DOHH2 (cell line): Measurements from ENCODE around the gene C1orf87.

Experiments used
- H3F3A ChIP-seq: fragments of 200-600 bp; sonication (generic), shearing (Covaris generic); 2 replicates; pipeline ENCODE4 v1.6.0; 2016; ENCODE audit warnings: antibody characterized with exemption, mild to moderate bottlenecking; ENCODE audit not compliant: control insufficient read depth, insufficient read depth
- H3K27ac ChIP-seq: fragments of 200-600 bp; sonication (generic); 2 replicates; pipeline ENCODE4 v1.5.1; 2014; ENCODE audit warnings: low read depth, mild to moderate bottlenecking, low read length, moderate library complexity
- H3K27me3 ChIP-seq: fragments of 200-600 bp; sonication (generic); 2 replicates; pipeline ENCODE4 v1.6.1; 2014; ENCODE audit warnings: mild to moderate bottlenecking, low read length, mixed read lengths; ENCODE audit not compliant: control insufficient read depth
- H3K36me3 ChIP-seq: fragments of 200-600 bp; sonication (generic); 2 replicates; pipeline ENCODE4 v1.6.1; 2014; ENCODE audit warnings: mild to moderate bottlenecking, low read length, moderate library complexity, mixed read lengths; ENCODE audit not compliant: control insufficient read depth
- H3K4me1 ChIP-seq: fragments of 200-600 bp; sonication (generic); 2 replicates; pipeline ENCODE4 v1.6.1; 2014; ENCODE audit warnings: mild to moderate bottlenecking, low read length, mixed read lengths; ENCODE audit not compliant: control insufficient read depth
- H3K4me2 ChIP-seq: fragments of 200-600 bp; sonication (generic); 2 replicates; pipeline ENCODE4 v1.6.0; 2014; ENCODE audit warnings: mild to moderate bottlenecking, low read length, moderate library complexity
- H3K4me3 ChIP-seq: fragments of 200-600 bp; sonication (generic); 2 replicates; pipeline ENCODE4 v1.5.1; 2014; ENCODE audit warnings: mild to moderate bottlenecking, low read length, mixed read lengths
- H3K79me2 ChIP-seq: fragments of 200-600 bp; sonication (generic); 2 replicates; pipeline ENCODE4 v1.6.1; 2014; ENCODE audit warnings: mild to moderate bottlenecking, low read length, mixed read lengths; ENCODE audit not compliant: control insufficient read depth
- H3K9me2 ChIP-seq: fragments of 200-600 bp; sonication (generic); replicated peaks from 2 replicates; pipeline ENCODE4 v1.6.1; 2014; ENCODE audit warnings: mild to moderate bottlenecking, low read length, mixed read lengths; ENCODE audit not compliant: control insufficient read depth
- H3K9me3 ChIP-seq: fragments of 200-600 bp; sonication (generic); 2 replicates; pipeline ENCODE4 v1.6.1; 2014; ENCODE audit warnings: antibody characterized with exemption, low read length, mixed read lengths; ENCODE audit not compliant: control insufficient read depth, insufficient read depth
- H4K20me1 ChIP-seq: fragments of 200-600 bp; sonication (generic); 2 replicates; pipeline ENCODE4 v1.6.0; 2014; ENCODE audit warnings: low read depth, mild to moderate bottlenecking, antibody characterized with exemption, low read length, moderate library complexity; ENCODE audit not compliant: control insufficient read depth, insufficient read depth
- CTCF ChIP-seq: fragments of 200-600 bp; sonication (generic); IDR thresholded peaks from one replicate; pipeline ENCODE4 v1.5.1; 2014; ENCODE audit warnings: antibody characterized with exemption, mild to moderate bottlenecking, low read depth, low read length; ENCODE audit not compliant: poor library complexity, severe bottlenecking
- EZH2phosphoT487 ChIP-seq: fragments of 200-600 bp; sonication (generic); IDR thresholded peaks from 2 replicates; pipeline ENCODE4 v1.6.1; 2017; ENCODE audit warnings: borderline replicate concordance, mild to moderate bottlenecking, antibody characterized with exemption, low read length, moderate library complexity, mixed read lengths

Gene C1orf87

GRCh38 chr1:59967141-59967697 lies 106.4 kb downstream of the C1orf87 start:
- no peaks in the 10 kb centered on the region for H3K79me2 ChIP-seq
- H3K27me3 ChIP-seq, result no peaks in the 10 kb centered on the region
- no peaks in the 10 kb centered on the region for H4K20me1 ChIP-seq
- no peak overlapping the region for H3K4me3 ChIP-seq
- H3K36me3 ChIP-seq, result no peaks in the 10 kb centered on the region
- no peak for TF ChIP-seq EZH2phosphoT487
- no peak for TF ChIP-seq CTCF
- no peaks in the 10 kb centered on the region for H3K4me1 ChIP-seq
- no peaks in the 10 kb centered on the region for H3F3A ChIP-seq
- no peak overlapping the region for H3K27ac ChIP-seq
- no peaks in the 10 kb centered on the region for H3K9me3 ChIP-seq
- no peak overlapping the region for H3K4me2 ChIP-seq
- no peaks in the 10 kb centered on the region for H3K9me2 ChIP-seq

- Histone ChIP-seq H3K9me2 (no peaks in the 10 kb centered on the region), H3F3A (no peaks in the 10 kb centered on the region), H3K79me2 (no peaks in the 10 kb centered on the region), H3K4me3 (no peak overlapping the region), H3K4me2 (no peak overlapping the region), H3K9me3 (no peaks in the 10 kb centered on the region), H3K36me3 (no peaks in the 10 kb centered on the region), H3K4me1 (no peaks in the 10 kb centered on the region), H4K20me1 (no peaks in the 10 kb centered on the region), H3K27me3 (no peaks in the 10 kb centered on the region), H3K27ac (no peak overlapping the region)
- TF ChIP-seq EZH2phosphoT487, result no peak
- no peak for TF ChIP-seq CTCF
These were observed 121.5 kb downstream of the C1orf87 start for GRCh38 chr1:59952065-59952464.

- H3K4me3 ChIP-seq, result no peak overlapping the region
- no peaks in the 10 kb centered on the region for H4K20me1 ChIP-seq
- TF ChIP-seq CTCF, result no peak
- no peak for TF ChIP-seq EZH2phosphoT487
- no peaks in the 10 kb centered on the region; the same call in 1 of the 2 replicates for H3K27me3 ChIP-seq
- H3K4me1 ChIP-seq, result no peaks in the 10 kb centered on the region
- H3K9me2 ChIP-seq, result no peaks in the 10 kb centered on the region
- no peaks in the 10 kb centered on the region for H3K79me2 ChIP-seq
- no peak overlapping the region for H3K27ac ChIP-seq
- H3K36me3 ChIP-seq, result no peaks in the 10 kb centered on the region
- no peaks in the 10 kb centered on the region for H3K9me3 ChIP-seq
- no peaks in the 10 kb centered on the region for H3F3A ChIP-seq
- no peak overlapping the region for H3K4me2 ChIP-seq
These were observed 123.9 kb downstream of the C1orf87 start for GRCh38 chr1:59949648-59950047.
